ENCODE measurements around the gene XAGE1A.

GRCh38 chrX:52542311-52542710 lies 46.7 kb downstream of the XAGE1A start:
- TF ChIP-seq POLR2AphosphoS5 (IDR thresholded peaks at IDR 0.05; ENCODE audit: low read depth, low read length) (no peak), REST (IDR thresholded peaks at IDR 0.05; ENCODE audit: insufficient read depth in 1 of 2, low read depth in 2 of 2, low read length in 1 of 2) (no peak)
